ENCODE measurements around the gene NBPF20. TPM values are rescaled to one million over a fixed set of nuclear protein-coding genes. Genes with fewer than 3 reads are reported as not detected.
"Not testable (repeated sequence)": the region's sequence is repeated elsewhere in the genome, so short reads cannot be mapped to it uniquely, and the experiment has no call there.

The NBPF20 gene, protein sequence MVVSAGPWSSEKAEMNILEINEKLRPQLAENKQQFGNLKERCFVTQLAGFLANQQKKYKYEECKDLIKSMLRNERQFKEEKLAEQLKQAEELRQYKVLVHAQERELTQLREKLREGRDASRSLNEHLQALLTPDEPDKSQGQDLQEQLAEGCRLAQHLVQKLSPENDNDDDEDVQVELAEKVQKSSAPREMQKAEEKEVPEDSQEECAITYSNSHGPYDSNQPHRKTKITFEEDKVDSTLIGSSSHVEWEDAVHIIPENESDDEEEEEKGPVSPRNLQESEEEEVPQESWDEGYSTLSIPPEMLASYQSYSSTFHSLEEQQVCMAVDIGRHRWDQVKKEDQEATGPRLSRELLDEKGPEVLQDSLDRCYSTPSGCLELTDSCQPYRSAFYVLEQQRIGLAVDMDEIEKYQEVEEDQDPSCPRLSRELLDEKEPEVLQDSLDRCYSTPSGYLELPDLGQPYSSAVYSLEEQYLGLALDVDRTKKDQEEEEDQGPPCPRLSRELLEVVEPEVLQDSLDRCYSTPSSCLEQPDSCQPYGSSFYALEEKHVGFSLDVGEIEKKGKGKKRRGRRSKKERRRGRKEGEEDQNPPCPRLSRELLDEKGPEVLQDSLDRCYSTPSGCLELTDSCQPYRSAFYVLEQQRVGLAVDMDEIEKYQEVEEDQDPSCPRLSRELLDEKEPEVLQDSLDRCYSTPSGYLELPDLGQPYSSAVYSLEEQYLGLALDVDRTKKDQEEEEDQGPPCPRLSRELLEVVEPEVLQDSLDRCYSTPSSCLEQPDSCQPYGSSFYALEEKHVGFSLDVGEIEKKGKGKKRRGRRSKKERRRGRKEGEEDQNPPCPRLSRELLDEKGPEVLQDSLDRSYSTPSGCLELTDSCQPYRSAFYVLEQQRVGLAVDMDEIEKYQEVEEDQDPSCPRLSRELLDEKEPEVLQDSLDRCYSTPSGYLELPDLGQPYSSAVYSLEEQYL (N-terminal part only)
- 2.7 TPM for total RNA-seq
- long read RNA-seq, partial matches to known transcripts = 2 of 8 reads
- long read RNA-seq, other reads (novel, unspliced or antisense) = 6 of 8 reads

DNA sequence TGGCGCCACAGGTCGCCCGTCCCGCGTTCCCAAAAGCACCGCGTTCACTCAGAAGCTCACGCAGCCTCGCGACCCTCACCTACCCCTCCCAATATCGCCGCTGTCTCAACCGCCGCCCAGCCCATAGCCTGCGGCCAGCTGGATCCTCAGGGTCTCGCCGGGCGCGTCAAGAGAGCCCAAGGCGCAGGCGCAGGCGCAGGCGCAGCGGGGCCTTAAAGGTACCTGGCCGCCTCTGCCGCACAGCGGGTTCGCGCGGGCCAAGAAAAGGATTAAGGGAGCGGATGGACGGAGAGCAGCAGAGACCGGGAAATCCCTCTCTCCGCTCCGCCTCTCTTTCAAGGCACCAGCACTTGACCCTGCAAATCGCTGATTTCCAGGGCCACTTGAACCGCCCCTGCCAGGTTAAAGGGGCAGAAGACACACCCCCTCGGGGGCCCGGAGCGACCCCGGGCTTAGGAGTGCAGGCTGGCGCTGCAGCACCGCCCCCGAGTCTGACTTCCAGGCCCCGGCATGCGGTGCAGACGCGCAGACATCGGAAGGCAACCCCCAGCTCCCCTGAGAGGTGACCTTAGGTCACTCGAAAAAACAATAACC lies at the start of gene NBPF20:
NBPF20 (minus strand) TSS at position 168 of the 594 bp plus-strand sequence. CDS start 20,331 bp downstream, outside the sequence.
- TF ChIP-seq, protein P1, sequence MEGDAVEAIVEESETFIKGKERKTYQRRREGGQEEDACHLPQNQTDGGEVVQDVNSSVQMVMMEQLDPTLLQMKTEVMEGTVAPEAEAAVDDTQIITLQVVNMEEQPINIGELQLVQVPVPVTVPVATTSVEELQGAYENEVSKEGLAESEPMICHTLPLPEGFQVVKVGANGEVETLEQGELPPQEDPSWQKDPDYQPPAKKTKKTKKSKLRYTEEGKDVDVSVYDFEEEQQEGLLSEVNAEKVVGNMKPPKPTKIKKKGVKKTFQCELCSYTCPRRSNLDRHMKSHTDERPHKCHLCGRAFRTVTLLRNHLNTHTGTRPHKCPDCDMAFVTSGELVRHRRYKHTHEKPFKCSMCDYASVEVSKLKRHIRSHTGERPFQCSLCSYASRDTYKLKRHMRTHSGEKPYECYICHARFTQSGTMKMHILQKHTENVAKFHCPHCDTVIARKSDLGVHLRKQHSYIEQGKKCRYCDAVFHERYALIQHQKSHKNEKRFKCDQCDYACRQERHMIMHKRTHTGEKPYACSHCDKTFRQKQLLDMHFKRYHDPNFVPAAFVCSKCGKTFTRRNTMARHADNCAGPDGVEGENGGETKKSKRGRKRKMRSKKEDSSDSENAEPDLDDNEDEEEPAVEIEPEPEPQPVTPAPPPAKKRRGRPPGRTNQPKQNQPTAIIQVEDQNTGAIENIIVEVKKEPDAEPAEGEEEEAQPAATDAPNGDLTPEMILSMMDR (IDR thresholded peaks at IDR 0.05) = no peak
- ATAC-seq (peak; percentile 100), DNase-seq (peak; percentile 90)
- Histone ChIP-seq H3K27ac (no peak within 1 kb of the TSS), H3K4me1 (peaks cover 4% of the 10 kb centered on the region), H3K9me3 (no peaks in the 10 kb centered on the region), H3K4me3 (peak within 1 kb of the TSS; percentile 69), H3K36me3 (no peaks in the 10 kb centered on the region), H3K27me3 (peaks cover 41% of the 10 kb centered on the region)
- intact Hi-C loops (cut with DNase I) = no loop called here

DNA sequence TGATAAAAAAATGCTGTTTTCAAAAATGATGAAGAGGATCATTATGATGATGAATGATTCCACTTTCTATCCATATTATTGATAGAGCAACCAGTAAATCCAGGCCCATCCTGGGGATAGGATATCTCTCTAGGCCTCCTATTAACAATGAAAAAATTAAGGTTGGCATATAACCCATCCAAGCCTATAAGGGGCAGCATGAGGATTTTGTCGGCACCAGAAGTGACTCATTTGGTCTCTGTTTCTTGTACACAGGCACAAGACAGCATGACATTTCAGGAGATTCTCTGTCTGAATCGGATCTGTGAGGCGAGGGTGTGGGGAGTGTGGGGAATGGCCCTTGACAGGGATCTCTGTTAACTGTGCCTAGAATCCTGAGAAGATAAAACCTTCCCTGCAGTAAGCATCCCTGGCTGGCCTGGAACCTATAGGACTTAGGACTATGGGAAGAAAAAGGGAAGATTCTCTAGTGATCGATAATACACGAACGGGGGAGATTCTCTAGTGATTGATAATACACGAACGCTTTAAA lies 49.5 kb upstream of the NBPF20 start:
- H3K9me3 ChIP-seq; H3K27ac ChIP-seq; H3K27me3 ChIP-seq; ATAC-seq; H3K4me1 ChIP-seq; intact Hi-C loops (cut with DNase I); DNase-seq; H3K4me3 ChIP-seq; H3K36me3 ChIP-seq: not testable (repeated sequence)

DNA sequence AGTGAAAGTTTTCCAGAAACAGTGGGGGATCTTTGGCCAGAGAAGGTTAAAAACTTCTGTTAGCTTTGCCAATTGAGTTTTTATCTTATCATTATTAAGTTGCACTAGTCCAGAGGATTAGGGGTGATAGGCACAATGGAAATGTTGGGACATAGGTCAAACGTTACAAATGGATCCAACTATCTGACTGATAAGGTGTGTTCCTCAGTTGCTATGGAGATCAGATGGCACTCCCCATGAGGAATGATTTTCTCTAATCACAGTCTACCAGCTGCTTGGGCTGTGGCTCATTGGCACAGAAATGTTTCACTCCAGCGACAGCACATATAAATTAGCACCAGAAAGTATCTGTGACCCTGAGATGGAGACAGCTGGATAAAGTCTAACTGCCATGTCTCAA lies 47.3 kb upstream of the NBPF20 start:
- H3K9me3 ChIP-seq; H3K27me3 ChIP-seq; H3K36me3 ChIP-seq; ATAC-seq; intact Hi-C loops (cut with DNase I); H3K4me1 ChIP-seq; H3K27ac ChIP-seq; H3K4me3 ChIP-seq; DNase-seq: not testable (repeated sequence)

DNA sequence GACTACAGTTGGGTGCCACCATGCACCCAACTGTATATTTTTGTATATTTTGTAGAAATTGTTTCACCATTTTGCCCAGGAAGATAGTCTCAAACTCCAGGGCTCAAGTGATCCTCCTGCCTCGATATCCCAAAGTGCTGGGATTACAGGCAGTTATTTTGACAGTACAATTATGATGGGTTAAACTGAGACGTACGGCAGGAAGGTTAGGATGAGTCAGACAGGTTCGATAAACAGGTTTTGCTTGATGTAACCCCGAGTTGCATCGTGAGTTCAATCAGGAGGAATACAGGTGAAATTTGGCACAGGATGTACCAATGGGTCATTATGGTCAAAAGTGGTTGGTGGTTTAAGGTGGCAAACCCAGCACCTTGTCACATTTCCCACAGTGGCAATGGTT lies 46.0 kb upstream of the NBPF20 start:
- H3K4me1 ChIP-seq; H3K36me3 ChIP-seq; H3K9me3 ChIP-seq; H3K27ac ChIP-seq; H3K27me3 ChIP-seq; H3K4me3 ChIP-seq; intact Hi-C loops (cut with DNase I); ATAC-seq; DNase-seq: not testable (repeated sequence)

DNA sequence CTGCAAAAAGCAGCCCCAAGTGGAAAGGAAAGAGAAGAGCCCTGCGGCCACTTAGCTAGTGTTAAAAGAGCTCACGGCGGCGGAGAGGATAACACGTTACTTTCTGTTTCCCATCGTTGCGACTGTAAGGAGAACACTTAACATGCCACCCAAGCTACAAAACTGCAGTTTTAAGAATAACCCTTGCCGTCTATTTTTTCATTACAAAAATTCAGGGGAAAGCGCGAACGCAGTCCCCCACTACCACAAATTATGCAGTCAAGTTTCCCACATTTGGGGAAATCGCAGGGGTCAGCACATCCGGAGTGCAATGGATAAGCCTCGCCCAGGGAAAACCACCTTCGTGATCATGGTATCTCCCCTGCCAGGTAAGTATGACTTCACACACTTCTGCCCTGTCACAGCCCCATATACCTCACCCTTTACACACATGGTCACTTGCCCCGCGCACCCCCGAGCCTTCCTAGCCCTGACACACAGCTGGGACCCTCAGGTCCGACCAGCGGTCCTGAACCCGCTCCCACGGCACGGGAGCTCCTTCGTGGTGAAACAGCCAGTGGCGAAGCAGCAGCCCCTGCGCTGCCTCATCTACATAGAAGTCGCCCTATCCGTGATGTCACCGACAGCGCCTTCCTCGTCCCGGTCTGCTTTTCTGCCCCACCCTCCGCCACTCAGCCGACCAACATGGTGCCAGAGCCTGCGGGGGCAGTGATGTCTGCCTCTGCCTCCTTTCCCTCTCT lies 40.2 kb upstream of the NBPF20 start:
- H3K4me1 ChIP-seq; H3K9me3 ChIP-seq; intact Hi-C loops (cut with DNase I); H3K36me3 ChIP-seq; H3K27me3 ChIP-seq: not testable (repeated sequence)
- H3K27ac ChIP-seq = peak overlapping the region; percentile 70
- ATAC-seq = peak; percentile 92
- peak overlapping the region; percentile 54 for H3K4me3 ChIP-seq
- peak; percentile 75 for DNase-seq

DNA sequence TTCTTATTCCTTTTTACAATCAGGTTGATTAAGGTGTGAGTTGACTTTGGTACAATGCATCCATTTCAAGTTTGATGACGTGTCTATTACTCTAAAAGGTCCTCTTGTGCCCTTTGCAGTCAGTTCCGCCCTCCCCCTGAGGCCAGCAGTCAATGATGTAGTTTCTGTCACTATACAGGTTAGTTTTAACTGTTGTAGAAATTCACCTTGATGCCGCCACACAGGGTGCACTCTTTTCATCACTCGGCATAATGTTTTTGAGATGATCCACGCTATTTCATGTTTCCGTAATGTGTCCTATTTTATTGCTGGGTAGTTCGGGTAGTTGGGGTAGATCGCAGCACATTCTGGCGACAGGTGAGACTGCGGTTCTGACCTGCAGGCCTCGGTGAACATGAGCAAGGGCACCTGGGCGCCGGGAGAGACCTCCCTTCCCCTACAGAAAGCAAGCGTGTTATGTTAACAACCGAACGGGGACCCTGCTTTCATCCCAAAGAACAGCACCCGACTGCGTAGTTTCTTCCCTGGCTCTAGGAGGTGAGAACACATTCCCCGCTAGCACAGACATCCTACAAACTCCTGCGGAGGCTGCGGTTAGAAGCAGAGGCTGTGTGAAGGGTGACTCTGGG lies 39.4 kb upstream of the NBPF20 start:
- H3K36me3 ChIP-seq; intact Hi-C loops (cut with DNase I); H3K4me1 ChIP-seq; DNase-seq; ATAC-seq; H3K9me3 ChIP-seq; H3K27me3 ChIP-seq: not testable (repeated sequence)
- H3K27ac ChIP-seq = peak overlapping the region; percentile 70
- peak overlapping the region; percentile 54 for H3K4me3 ChIP-seq

DNA sequence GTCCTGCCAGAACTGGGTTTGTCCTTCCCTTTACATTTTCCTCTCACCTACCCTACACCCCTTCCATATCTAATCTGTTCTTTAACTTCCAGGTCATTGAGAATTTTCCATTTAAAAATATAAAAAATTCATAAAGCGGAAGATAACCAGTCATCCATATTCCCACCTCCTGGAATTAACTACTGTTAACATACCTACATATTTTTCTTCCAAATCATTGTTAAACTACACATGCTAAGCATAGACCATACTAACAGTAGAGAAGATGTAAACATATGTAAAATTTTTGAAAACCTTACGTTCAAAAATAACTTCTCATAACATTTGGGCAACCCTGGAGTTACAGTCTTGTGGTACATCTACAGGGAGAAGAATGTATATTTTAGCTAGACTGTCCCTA lies 38.6 kb upstream of the NBPF20 start:
- intact Hi-C loops (cut with DNase I); H3K27ac ChIP-seq; H3K9me3 ChIP-seq; H3K36me3 ChIP-seq; H3K4me1 ChIP-seq; H3K4me3 ChIP-seq; H3K27me3 ChIP-seq; DNase-seq; ATAC-seq: not testable (repeated sequence)

DNA sequence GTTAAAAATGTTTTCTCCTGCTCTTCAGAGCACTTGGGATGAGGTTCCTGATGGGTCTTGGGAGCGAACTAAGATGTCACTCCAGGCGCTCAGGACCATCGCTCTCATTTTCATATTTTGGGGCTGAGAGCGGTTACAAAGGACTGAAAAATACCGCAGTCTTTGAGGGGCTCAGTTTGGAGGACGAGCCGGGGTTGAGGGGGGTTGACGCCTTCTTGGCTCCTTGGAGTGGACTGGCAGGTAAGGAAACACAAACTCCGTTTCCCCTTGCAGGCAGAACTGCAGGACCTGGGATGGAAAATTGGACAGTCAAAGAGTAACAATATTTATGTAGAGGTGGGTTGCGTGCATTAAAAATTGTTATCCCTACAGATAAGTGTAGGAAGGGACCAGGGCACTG lies 35.3 kb upstream of the NBPF20 start:
- H3K4me1 ChIP-seq; ATAC-seq; H3K36me3 ChIP-seq; H3K4me3 ChIP-seq; H3K27me3 ChIP-seq; intact Hi-C loops (cut with DNase I); DNase-seq; H3K27ac ChIP-seq; H3K9me3 ChIP-seq: not testable (repeated sequence)

DNA sequence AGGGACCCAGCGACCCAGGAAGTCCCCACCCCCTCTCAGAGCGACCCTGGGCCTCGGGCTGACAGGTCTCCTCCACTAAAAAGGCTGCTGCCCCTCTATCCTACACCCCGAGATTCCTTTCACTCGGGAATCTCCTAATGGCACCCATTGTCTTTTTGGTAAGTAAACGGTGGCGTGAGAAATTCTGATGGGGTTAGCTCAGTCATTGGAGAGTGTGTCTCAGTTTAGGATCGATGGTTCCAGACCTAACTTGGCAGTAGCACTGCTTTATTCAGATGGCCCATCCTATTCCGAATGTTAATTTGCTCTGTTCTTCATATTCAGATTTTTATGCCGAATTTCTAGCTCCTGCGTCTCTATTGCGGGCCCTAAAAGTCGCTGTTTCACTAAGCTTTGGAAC lies 34.6 kb upstream of the NBPF20 start:
- ATAC-seq; H3K4me3 ChIP-seq; H3K4me1 ChIP-seq; DNase-seq; H3K27ac ChIP-seq; H3K27me3 ChIP-seq; H3K9me3 ChIP-seq; intact Hi-C loops (cut with DNase I); H3K36me3 ChIP-seq: not testable (repeated sequence)

DNA sequence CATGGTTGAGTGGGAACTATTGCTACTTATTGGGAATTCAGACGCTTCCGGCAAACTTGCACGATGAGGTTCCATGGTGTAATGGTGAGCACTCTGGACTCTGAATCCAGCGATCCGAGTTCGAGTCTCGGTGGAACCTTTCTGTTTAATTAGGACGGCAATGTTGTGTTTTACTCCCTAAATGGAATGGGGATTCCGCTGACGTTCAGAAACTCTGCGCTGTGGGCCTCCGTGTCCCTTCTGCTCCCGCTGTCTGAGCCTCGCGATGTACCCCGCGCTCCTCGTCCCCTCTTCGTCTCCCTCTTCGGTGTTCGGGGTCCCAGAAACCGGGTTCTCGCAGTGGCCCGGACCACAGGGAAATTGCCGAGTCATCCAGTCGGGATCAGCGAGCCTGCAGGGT lies 34.2 kb upstream of the NBPF20 start:
- H3K4me1 ChIP-seq; H3K4me3 ChIP-seq; H3K9me3 ChIP-seq; intact Hi-C loops (cut with DNase I); H3K27ac ChIP-seq; H3K27me3 ChIP-seq; H3K36me3 ChIP-seq; DNase-seq: not testable (repeated sequence)
- ATAC-seq = peak; percentile 61

DNA sequence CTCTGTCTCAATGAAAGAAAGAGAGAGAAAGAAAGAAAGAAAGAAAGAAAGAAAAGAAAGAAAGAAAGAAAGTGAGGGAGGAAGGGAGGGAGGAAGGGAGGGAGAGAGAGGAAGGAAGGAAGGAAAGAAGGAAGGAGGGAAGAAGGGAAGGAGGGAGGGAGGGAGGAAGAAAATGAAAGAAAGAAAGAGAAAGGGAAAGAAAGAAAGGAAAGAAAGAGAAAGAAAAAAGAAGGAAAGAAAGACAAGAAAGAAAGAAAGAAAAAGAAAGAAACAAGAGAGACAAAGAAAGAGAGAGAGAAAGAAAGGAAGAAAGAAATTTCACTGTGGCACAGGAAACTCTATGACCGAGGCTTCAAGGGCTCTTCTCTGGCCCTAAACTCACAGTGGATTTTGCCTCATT lies 33.7 kb upstream of the NBPF20 start:
- DNase-seq; H3K27me3 ChIP-seq; intact Hi-C loops (cut with DNase I); H3K36me3 ChIP-seq; H3K27ac ChIP-seq; H3K9me3 ChIP-seq; ATAC-seq; H3K4me3 ChIP-seq; H3K4me1 ChIP-seq: not testable (repeated sequence)

Data from upper lobe of right lung (tissue), 1 donor.